ENCODE results near the gene PTGES.

PTGES gene

DNA sequence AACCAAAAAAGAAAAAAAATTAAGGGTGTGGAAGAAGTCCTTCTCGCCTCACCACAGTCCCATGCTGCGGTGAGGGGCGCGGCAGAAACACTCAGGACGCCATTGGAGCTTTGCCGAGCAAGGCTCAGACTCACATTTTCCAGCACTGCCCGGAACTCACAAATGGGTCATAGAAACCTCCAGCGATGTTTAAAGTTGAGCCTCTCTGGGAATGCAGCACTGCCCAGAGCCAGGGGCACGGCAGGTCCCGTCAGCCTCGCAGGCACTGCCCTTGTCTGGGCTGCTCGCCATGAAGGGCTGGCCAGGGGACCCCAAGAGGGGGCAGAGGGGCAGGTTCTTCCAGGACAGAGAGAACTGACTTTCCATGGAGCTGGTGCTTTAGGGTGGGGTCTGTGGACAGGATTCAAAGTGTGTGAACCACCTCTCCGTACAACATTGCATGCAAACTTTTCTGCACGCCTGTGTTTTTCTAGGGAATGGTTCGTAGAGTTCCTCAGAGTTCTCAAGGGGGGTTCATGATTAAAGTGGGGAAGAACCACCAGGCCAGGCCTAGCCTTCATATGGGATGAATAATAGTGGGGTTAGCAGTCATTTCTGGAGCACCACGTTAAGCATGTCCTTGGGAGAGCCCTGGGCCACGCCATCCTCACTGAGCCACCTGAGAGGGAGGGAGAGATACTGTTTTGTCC lies 49.0 kb downstream of the PTGES start:
- no peaks in the 10 kb centered on the region for H3K9me3 ChIP-seq
- no peak for TF ChIP-seq CTCF (IDR thresholded peaks at IDR 0.05)
- no peaks in the 10 kb centered on the region for H3K36me3 ChIP-seq
- H3K4me1 ChIP-seq (ENCODE audit: control insufficient read depth in 1 of 2, insufficient read depth in 1 of 2, low read depth in 1 of 2, low read length in 1 of 2), result no peaks in the 10 kb centered on the region
- no peak overlapping the region for H3K27ac ChIP-seq
- H3K4me3 ChIP-seq (ENCODE audit: low read depth in 1 of 2, low read length in 1 of 2), result no peak overlapping the region
- H3K27me3 ChIP-seq, result peaks cover 35% of the 10 kb centered on the region

- Histone ChIP-seq H3K27me3 (peaks cover 45% of the 10 kb centered on the region), H3K4me1 (ENCODE audit: control insufficient read depth in 1 of 2, insufficient read depth in 1 of 2, low read depth in 1 of 2, low read length in 1 of 2) (no peaks in the 10 kb centered on the region)
These were observed 50.0 kb downstream of the PTGES start for GRCh38 chr9:129702589-129703520.

DNA sequence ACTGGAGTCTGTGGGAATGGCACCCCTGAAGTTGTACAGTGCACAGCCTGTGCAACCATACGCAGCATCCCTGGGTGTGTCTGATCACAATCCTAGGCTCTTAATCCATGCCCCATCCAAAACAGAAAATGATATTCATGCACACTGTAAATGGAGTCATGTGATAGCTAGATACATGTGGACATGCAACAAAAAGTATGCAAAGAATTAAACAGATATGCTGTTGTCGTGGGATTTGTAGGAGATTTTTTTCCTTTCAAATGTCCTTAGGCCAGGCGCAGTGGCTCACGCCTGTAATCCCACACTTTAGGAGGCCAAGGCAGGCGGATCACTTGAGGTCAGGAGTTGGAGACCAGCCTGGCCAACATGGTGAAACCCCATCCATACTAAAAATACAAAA lies 51.3 kb downstream of the PTGES start:
- peaks cover 58% of the 10 kb centered on the region for H3K27me3 ChIP-seq
- no peak overlapping the region for H3K4me3 ChIP-seq (ENCODE audit: low read depth in 1 of 2, low read length in 1 of 2)
- H3K27ac ChIP-seq, result no peak overlapping the region
- H3K9me3 ChIP-seq, result no peaks in the 10 kb centered on the region
- no peak for TF ChIP-seq CTCF (IDR thresholded peaks at IDR 0.05)
- H3K36me3 ChIP-seq, result no peaks in the 10 kb centered on the region
- no peaks in the 10 kb centered on the region for H3K4me1 ChIP-seq (ENCODE audit: control insufficient read depth in 1 of 2, insufficient read depth in 1 of 2, low read depth in 1 of 2, low read length in 1 of 2)

More at GRCh38 chr9:129702589-129703520, 50.0 kb downstream of the PTGES start:
- Histone ChIP-seq H3K4me3 (ENCODE audit: low read depth in 1 of 2, low read length in 1 of 2) (no peak overlapping the region), H3K9me3 (no peaks in the 10 kb centered on the region), H3K36me3 (no peaks in the 10 kb centered on the region), H3K27ac (no peak overlapping the region)
- no peak for TF ChIP-seq CTCF (IDR thresholded peaks at IDR 0.05)

DNA sequence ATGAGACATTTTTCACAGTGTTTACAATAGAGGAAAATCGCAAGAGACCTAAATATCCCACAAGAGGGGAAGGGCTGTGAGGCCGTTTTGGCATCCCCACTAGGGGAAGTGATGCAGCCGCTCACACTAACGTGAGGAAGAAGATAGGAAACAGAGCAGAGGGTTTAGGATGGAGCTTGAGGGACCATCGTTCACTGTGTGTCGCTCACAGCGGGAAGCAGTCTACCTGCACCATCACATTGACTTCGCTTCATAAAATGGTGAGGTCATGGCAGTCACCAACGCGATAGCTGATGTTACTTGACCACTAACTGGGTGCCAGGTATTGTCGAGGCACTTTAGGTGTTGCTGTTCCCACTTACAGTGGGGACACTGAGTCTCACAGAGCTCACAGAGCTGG lies 51.8 kb downstream of the PTGES start:
- Histone ChIP-seq H3K27me3 (peaks cover 63% of the 10 kb centered on the region), H3K27ac (no peak overlapping the region), H3K9me3 (no peaks in the 10 kb centered on the region), H3K4me1 (ENCODE audit: control insufficient read depth in 1 of 2, insufficient read depth in 1 of 2, low read depth in 1 of 2, low read length in 1 of 2) (no peaks in the 10 kb centered on the region), H3K4me3 (ENCODE audit: low read depth in 1 of 2, low read length in 1 of 2) (no peak overlapping the region), H3K36me3 (no peaks in the 10 kb centered on the region)
- TF ChIP-seq CTCF (IDR thresholded peaks at IDR 0.05), result no peak

- no peak for TF ChIP-seq CTCF (IDR thresholded peaks at IDR 0.05)
- Histone ChIP-seq H3K27ac (no peak overlapping the region), H3K36me3 (no peaks in the 10 kb centered on the region), H3K4me3 (ENCODE audit: low read depth in 1 of 2, low read length in 1 of 2) (no peak overlapping the region), H3K4me1 (ENCODE audit: control insufficient read depth in 1 of 2, insufficient read depth in 1 of 2, low read depth in 1 of 2, low read length in 1 of 2) (no peaks in the 10 kb centered on the region), H3K27me3 (peaks cover 90% of the 10 kb centered on the region), H3K9me3 (no peaks in the 10 kb centered on the region)
These were observed 54.5 kb downstream of the PTGES start for GRCh38 chr9:129698254-129698757.
